ENCODE data around the gene NCBP1.

NCBP1 gene

GRCh38 chr9:97658707-97659106 lies 25.1 kb downstream of the NCBP1 start:
- Histone ChIP-seq H3K27ac (ENCODE audit: low read depth, low read length) (no peak overlapping the region), H3F3A (ENCODE audit: control insufficient read depth, insufficient read depth) (peaks cover 4% of the 10 kb centered on the region), H3K4me1 (ENCODE audit: control insufficient read depth, low read length) (no peaks in the 10 kb centered on the region), H4K20me1 (ENCODE audit: control insufficient read depth, insufficient read depth, low read depth, low read length) (no peaks in the 10 kb centered on the region), H3K4me3 (ENCODE audit: low read length) (no peak overlapping the region), H3K9me3 (ENCODE audit: control insufficient read depth, insufficient read depth, low read length) (no peaks in the 10 kb centered on the region), H3K9me2 (replicated peaks; ENCODE audit: control insufficient read depth, low read length) (no peaks in the 10 kb centered on the region), H3K36me3 (ENCODE audit: control insufficient read depth, low read length) (peaks cover 95% of the 10 kb centered on the region), H3K27me3 (ENCODE audit: control insufficient read depth, low read length) (no peaks in the 10 kb centered on the region), H3K79me2 (ENCODE audit: control insufficient read depth, low read length) (no peaks in the 10 kb centered on the region), H3K4me2 (ENCODE audit: low read length) (no peak overlapping the region)
- TF ChIP-seq CTCF (IDR thresholded peaks at IDR 0.05; ENCODE audit: low read depth, low read length, poor library complexity, severe bottlenecking) (no peak), EZH2phosphoT487 (IDR thresholded peaks at IDR 0.05; ENCODE audit: borderline replicate concordance, low read length) (no peak)

GRCh38 chr9:97659771-97660170 lies 26.1 kb downstream of the NCBP1 start:
- Histone ChIP-seq H3K9me2 (replicated peaks; ENCODE audit: control insufficient read depth, low read length) (no peaks in the 10 kb centered on the region), H3K4me2 (ENCODE audit: low read length) (no peak overlapping the region), H4K20me1 (ENCODE audit: control insufficient read depth, insufficient read depth, low read depth, low read length) (no peaks in the 10 kb centered on the region), H3K27me3 (ENCODE audit: control insufficient read depth, low read length) (no peaks in the 10 kb centered on the region), H3K4me3 (ENCODE audit: low read length) (no peak overlapping the region), H3K4me1 (ENCODE audit: control insufficient read depth, low read length) (no peaks in the 10 kb centered on the region), H3K9me3 (ENCODE audit: control insufficient read depth, insufficient read depth, low read length) (no peaks in the 10 kb centered on the region), H3K27ac (ENCODE audit: low read depth, low read length) (no peak overlapping the region), H3K36me3 (ENCODE audit: control insufficient read depth, low read length) (peaks cover 95% of the 10 kb centered on the region), H3K79me2 (ENCODE audit: control insufficient read depth, low read length) (no peaks in the 10 kb centered on the region), H3F3A (ENCODE audit: control insufficient read depth, insufficient read depth) (peaks cover 4% of the 10 kb centered on the region)
- no peak for TF ChIP-seq EZH2phosphoT487 (IDR thresholded peaks at IDR 0.05; ENCODE audit: borderline replicate concordance, low read length)
- TF ChIP-seq CTCF (IDR thresholded peaks at IDR 0.05; ENCODE audit: low read depth, low read length, poor library complexity, severe bottlenecking): no peak

- Histone ChIP-seq H4K20me1 (ENCODE audit: control insufficient read depth, insufficient read depth, low read depth, low read length) (no peaks in the 10 kb centered on the region), H3K9me2 (replicated peaks; ENCODE audit: control insufficient read depth, low read length) (no peaks in the 10 kb centered on the region), H3K27ac (ENCODE audit: low read depth, low read length) (no peak overlapping the region), H3K27me3 (ENCODE audit: control insufficient read depth, low read length) (no peaks in the 10 kb centered on the region), H3K4me1 (ENCODE audit: control insufficient read depth, low read length) (no peaks in the 10 kb centered on the region), H3K36me3 (ENCODE audit: control insufficient read depth, low read length) (peaks cover 95% of the 10 kb centered on the region), H3K4me3 (ENCODE audit: low read length) (no peak overlapping the region), H3K9me3 (ENCODE audit: control insufficient read depth, insufficient read depth, low read length) (no peaks in the 10 kb centered on the region), H3K79me2 (ENCODE audit: control insufficient read depth, low read length) (no peaks in the 10 kb centered on the region), H3K4me2 (ENCODE audit: low read length) (no peak overlapping the region), H3F3A (ENCODE audit: control insufficient read depth, insufficient read depth) (peaks cover 4% of the 10 kb centered on the region)
- TF ChIP-seq EZH2phosphoT487 (IDR thresholded peaks at IDR 0.05; ENCODE audit: borderline replicate concordance, low read length) (no peak), CTCF (IDR thresholded peaks at IDR 0.05; ENCODE audit: low read depth, low read length, poor library complexity, severe bottlenecking) (no peak)
Measured at GRCh38 chr9:97660340-97660739, 26.7 kb downstream of the NCBP1 start.

- H3K4me1 ChIP-seq (ENCODE audit: control insufficient read depth, low read length): no peaks in the 10 kb centered on the region
- no peak overlapping the region for H3K27ac ChIP-seq (ENCODE audit: low read depth, low read length)
- TF ChIP-seq CTCF (IDR thresholded peaks at IDR 0.05; ENCODE audit: low read depth, low read length, poor library complexity, severe bottlenecking): no peak
- TF ChIP-seq EZH2phosphoT487 (IDR thresholded peaks at IDR 0.05; ENCODE audit: borderline replicate concordance, low read length): no peak
- H3K9me2 ChIP-seq (replicated peaks; ENCODE audit: control insufficient read depth, low read length): no peaks in the 10 kb centered on the region
- H3K4me2 ChIP-seq (ENCODE audit: low read length): no peak overlapping the region
- peaks cover 4% of the 10 kb centered on the region for H3F3A ChIP-seq (ENCODE audit: control insufficient read depth, insufficient read depth)
- no peaks in the 10 kb centered on the region for H4K20me1 ChIP-seq (ENCODE audit: control insufficient read depth, insufficient read depth, low read depth, low read length)
- no peaks in the 10 kb centered on the region for H3K9me3 ChIP-seq (ENCODE audit: control insufficient read depth, insufficient read depth, low read length)
- peaks cover 94% of the 10 kb centered on the region for H3K36me3 ChIP-seq (ENCODE audit: control insufficient read depth, low read length)
- no peaks in the 10 kb centered on the region for H3K27me3 ChIP-seq (ENCODE audit: control insufficient read depth, low read length)
- no peak overlapping the region for H3K4me3 ChIP-seq (ENCODE audit: low read length)
- no peaks in the 10 kb centered on the region for H3K79me2 ChIP-seq (ENCODE audit: control insufficient read depth, low read length)
Measured at GRCh38 chr9:97660847-97661246, 27.2 kb downstream of the NCBP1 start.

Measured in DOHH2 (cell line).